A673 (cell line): ENCODE data around the gene FAM3C. TPM values are rescaled to one million over a fixed set of nuclear protein-coding genes. Genes with fewer than 3 reads are reported as not detected.

ENCODE experiments used
- BruUV-seq: library from RNA; stranded (reverse); fragments of 400-500 nt; replicated peaks from 2 replicates; lab custom pipeline; 2021; lab: Mats Ljungman, UMichigan
- CTCF ChIA-PET: fragments of 300-600 bp; sonication (Branson Sonifier 250); formaldehyde crosslinking; loops from one replicate; lab custom pipeline; 2022; ENCODE audit warnings: antibody characterized with exemption; lab: Charles Lee
- POLR2A ChIA-PET: fragments of 300-600 bp; sonication (Branson Sonifier 250); formaldehyde crosslinking; loops from one replicate; lab custom pipeline; 2022; ENCODE audit warnings: antibody characterized with exemption; ENCODE audit not compliant: low non-redundant PET; lab: Charles Lee
- DNase-seq: peaks from one replicate; pipeline ENCODE4 v3.0.0-alpha.2; 2015; ENCODE audit warnings: low spot score
- H3K27ac ChIP-seq: fragments of 200-600 bp; sonication (generic); 2 replicates; pipeline ENCODE4 v1.5.1; 2016; ENCODE audit warnings: mixed run types, low read depth, mild to moderate bottlenecking, mixed read lengths, antibody characterized with exemption, low read length; ENCODE audit not compliant: poor library complexity, severe bottlenecking
- H3K27me3 ChIP-seq: fragments of 200-600 bp; sonication (generic); replicated peaks from 2 replicates; pipeline ENCODE4 v1.6.1; 2017; ENCODE audit warnings: mixed run types, low read depth, mild to moderate bottlenecking, mixed read lengths, antibody characterized with exemption, low read length; ENCODE audit not compliant: insufficient read depth, poor library complexity
- H3K36me3 ChIP-seq: fragments of 200-600 bp; sonication (generic); 2 replicates; pipeline ENCODE4 v1.6.1; 2016; ENCODE audit warnings: mixed run types, mild to moderate bottlenecking, mixed read lengths, antibody characterized with exemption, low read length; ENCODE audit not compliant: insufficient read depth, poor library complexity, severe bottlenecking
- H3K4me1 ChIP-seq: fragments of 200-600 bp; sonication (generic); 2 replicates; pipeline ENCODE4 v1.6.1; 2017; ENCODE audit warnings: mixed run types, mild to moderate bottlenecking, mixed read lengths, antibody characterized with exemption, low read length; ENCODE audit not compliant: insufficient read depth, poor library complexity, severe bottlenecking
- H3K4me3 ChIP-seq: fragments of 200-600 bp; sonication (generic); 2 replicates; pipeline ENCODE4 v1.5.1; 2016; ENCODE audit warnings: low read depth, mixed run types, mild to moderate bottlenecking, mixed read lengths, low read length; ENCODE audit not compliant: poor library complexity, severe bottlenecking
- H3K9me3 ChIP-seq: fragments of 200-600 bp; sonication (generic); 2 replicates; pipeline ENCODE4 v1.6.1; 2016; ENCODE audit warnings: mixed run types, low read depth, mild to moderate bottlenecking, mixed read lengths, antibody characterized with exemption, low read length; ENCODE audit not compliant: poor library complexity, severe bottlenecking
- EZH2 ChIP-seq: fragments of 200-600 bp; sonication (generic); IDR thresholded peaks from 2 replicates; pipeline ENCODE4 v1.6.1; 2017; ENCODE audit warnings: borderline replicate concordance, low read depth, mild to moderate bottlenecking, mixed read lengths, antibody characterized with exemption, low read length; ENCODE audit not compliant: poor library complexity, severe bottlenecking
- intact Hi-C: fragments of 100-400 bp; cut with micrococcal nuclease; formaldehyde crosslinking; loops from one replicate; pipeline ENCODE4 v1.10.0; 2022; ENCODE audit not compliant: unreplicated experiment
- total RNA-seq: library from RNA; stranded (reverse); gene quantifications from 2 replicates; pipeline ENCODE4 v1.2.3, GENCODE V29; 2021
- TF ChIP-seq, protein P1 (sequence below): fragments of 300-800, 200-600 bp; sonication (generic); conservative IDR thresholded peaks from 2 replicates; pipeline ENCODE4 v1.5.1; 2017; ENCODE audit warnings: low read depth, mild to moderate bottlenecking, antibody characterized with exemption, low read length, moderate library complexity, mixed read lengths

FAM3C gene
- total RNA-seq, 1 experiment from 2014 or later, result 33.0 TPM

- intact Hi-C loops, result no loop called here
- Histone ChIP-seq H3K27ac (no peak overlapping the region), H3K36me3 (no peaks in the 10 kb centered on the region), H3K27me3 (no peaks in the 10 kb centered on the region), H3K4me1 (peaks cover 23% of the 10 kb centered on the region), H3K4me3 (no peak overlapping the region), H3K9me3 (no peaks in the 10 kb centered on the region)
- TF ChIP-seq, protein P1, sequence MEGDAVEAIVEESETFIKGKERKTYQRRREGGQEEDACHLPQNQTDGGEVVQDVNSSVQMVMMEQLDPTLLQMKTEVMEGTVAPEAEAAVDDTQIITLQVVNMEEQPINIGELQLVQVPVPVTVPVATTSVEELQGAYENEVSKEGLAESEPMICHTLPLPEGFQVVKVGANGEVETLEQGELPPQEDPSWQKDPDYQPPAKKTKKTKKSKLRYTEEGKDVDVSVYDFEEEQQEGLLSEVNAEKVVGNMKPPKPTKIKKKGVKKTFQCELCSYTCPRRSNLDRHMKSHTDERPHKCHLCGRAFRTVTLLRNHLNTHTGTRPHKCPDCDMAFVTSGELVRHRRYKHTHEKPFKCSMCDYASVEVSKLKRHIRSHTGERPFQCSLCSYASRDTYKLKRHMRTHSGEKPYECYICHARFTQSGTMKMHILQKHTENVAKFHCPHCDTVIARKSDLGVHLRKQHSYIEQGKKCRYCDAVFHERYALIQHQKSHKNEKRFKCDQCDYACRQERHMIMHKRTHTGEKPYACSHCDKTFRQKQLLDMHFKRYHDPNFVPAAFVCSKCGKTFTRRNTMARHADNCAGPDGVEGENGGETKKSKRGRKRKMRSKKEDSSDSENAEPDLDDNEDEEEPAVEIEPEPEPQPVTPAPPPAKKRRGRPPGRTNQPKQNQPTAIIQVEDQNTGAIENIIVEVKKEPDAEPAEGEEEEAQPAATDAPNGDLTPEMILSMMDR, result no peak
- no peak for TF ChIP-seq EZH2
- CTCF ChIA-PET, result no interaction called here
- no TSS peak for BruUV-seq
- DNase-seq, result no peak
- POLR2A ChIA-PET, result no interaction called here
Observed at GRCh38 chr7:121384265-121384664, 11.8 kb downstream of the FAM3C start.

GRCh38 chr7:121383235-121383910 lies 12.7 kb downstream of the FAM3C start:
- CTCF ChIA-PET, result no interaction called here
- DNase-seq, result no peak
- no TSS peak for BruUV-seq
- TF ChIP-seq EZH2, result no peak
- TF ChIP-seq, protein P1, result no peak
- H3K9me3 ChIP-seq, result no peaks in the 10 kb centered on the region
- no peaks in the 10 kb centered on the region for H3K36me3 ChIP-seq
- H3K27ac ChIP-seq, result no peak overlapping the region
- intact Hi-C loops, result no loop called here
- H3K27me3 ChIP-seq, result no peaks in the 10 kb centered on the region
- POLR2A ChIA-PET, result no interaction called here
- peaks cover 23% of the 10 kb centered on the region for H3K4me1 ChIP-seq
- H3K4me3 ChIP-seq, result no peak overlapping the region

DNA sequence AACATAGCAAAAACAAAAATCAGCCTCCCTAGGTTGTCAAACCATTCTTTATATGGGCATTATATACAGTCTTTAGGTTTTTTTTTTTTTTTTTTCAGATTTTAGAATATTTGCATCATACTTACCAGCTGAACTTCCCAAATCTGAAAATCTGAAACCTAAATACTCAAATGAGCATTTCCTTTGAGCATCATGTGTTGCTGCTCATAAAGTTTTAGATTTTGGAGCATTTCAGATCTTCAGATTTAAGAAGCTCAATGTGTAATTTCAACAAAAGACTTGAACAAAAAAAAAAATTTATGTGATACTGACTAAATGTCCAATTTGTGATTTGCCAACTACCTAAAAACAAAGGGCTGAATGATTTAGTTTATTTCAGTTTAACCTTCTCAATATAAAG lies 13.6 kb downstream of the FAM3C start:
- H3K27ac ChIP-seq, result no peak overlapping the region
- H3K36me3 ChIP-seq, result no peaks in the 10 kb centered on the region
- peaks cover 16% of the 10 kb centered on the region for H3K4me1 ChIP-seq
- H3K9me3 ChIP-seq, result no peaks in the 10 kb centered on the region
- TF ChIP-seq, protein P1, result no peak
- TF ChIP-seq EZH2, result no peak
- no peak for DNase-seq
- intact Hi-C loops, result no loop called here
- H3K4me3 ChIP-seq, result no peak overlapping the region
- no peaks in the 10 kb centered on the region for H3K27me3 ChIP-seq
- ChIA-PET POLR2A (no interaction called here), CTCF (no interaction called here)
- BruUV-seq, result no TSS peak
